ENCODE data around the gene TLR7. TPM values are rescaled to one million over a fixed set of nuclear protein-coding genes. Genes with fewer than 3 reads are reported as not detected.

The TLR7 gene
- total and polyA plus RNA-seq, 2 donors from 2014 or later = 0.52 to 1.7 TPM

GRCh38 chrX:12896935-12897334 is 30.1 kb downstream of the TLR7 start:
- DNase-seq = no peak
- no peak for FAIRE-seq

GRCh38 chrX:12898073-12898472 is 31.2 kb downstream of the TLR7 start:
- Histone ChIP-seq H3K36me3 (ENCODE audit: control insufficient read depth in 2 of 3, insufficient read depth in 3 of 3, low read length in 3 of 3) (no peaks in the 10 kb centered on the region), H3K4me1 (ENCODE audit: control insufficient read depth in 2 of 3, insufficient read depth in 2 of 3, low read depth in 1 of 3, low read length in 3 of 3) (no peaks in the 10 kb centered on the region), H3K4me3 (ENCODE audit: low read length in 3 of 3) (no peak overlapping the region), H3K9ac (ENCODE audit: low read length in 3 of 3) (no peak overlapping the region), H3K27ac (ENCODE audit: low read depth in 2 of 2, low read length in 2 of 2) (no peak overlapping the region), H3K27me3 (ENCODE audit: control insufficient read depth, insufficient read depth, low read length) (no peaks in the 10 kb centered on the region), H3K9me3 (ENCODE audit: control insufficient read depth in 2 of 3, insufficient read depth in 1 of 3, low read length in 3 of 3) (no peaks in the 10 kb centered on the region)
- no peak for FAIRE-seq
- TF ChIP-seq CTCF (IDR thresholded peaks at IDR 0.05; ENCODE audit: borderline replicate concordance, extremely low read depth, insufficient read depth) = no peak
- no peak for DNase-seq
- intact Hi-C loops (cut with DNase I) = loop anchor here (10.0 kb wide), 1 partner anchor 83 kb away; no protein-coding TSS in a partner anchor

More at GRCh38 chrX:12896935-12897334, 30.1 kb downstream of the TLR7 start:
- H3K27me3 ChIP-seq (ENCODE audit: control insufficient read depth, insufficient read depth, low read length) = no peaks in the 10 kb centered on the region
- H3K9ac ChIP-seq (ENCODE audit: low read length in 3 of 3) = no peak overlapping the region
- intact Hi-C loops (cut with DNase I) = loop anchor here (10.0 kb wide), 1 partner anchor 82 kb away; no protein-coding TSS in a partner anchor
- no peak for TF ChIP-seq CTCF (IDR thresholded peaks at IDR 0.05; ENCODE audit: borderline replicate concordance, extremely low read depth, insufficient read depth)
- no peaks in the 10 kb centered on the region for H3K9me3 ChIP-seq (ENCODE audit: control insufficient read depth in 2 of 3, insufficient read depth in 1 of 3, low read length in 3 of 3)
- no peak overlapping the region for H3K4me3 ChIP-seq (ENCODE audit: low read length in 3 of 3)
- no peaks in the 10 kb centered on the region for H3K36me3 ChIP-seq (ENCODE audit: control insufficient read depth in 2 of 3, insufficient read depth in 3 of 3, low read length in 3 of 3)
- no peaks in the 10 kb centered on the region for H3K4me1 ChIP-seq (ENCODE audit: control insufficient read depth in 2 of 3, insufficient read depth in 2 of 3, low read depth in 1 of 3, low read length in 3 of 3)
- no peak overlapping the region for H3K27ac ChIP-seq (ENCODE audit: low read depth in 2 of 2, low read length in 2 of 2)

GRCh38 chrX:12899506-12899905 is 32.6 kb downstream of the TLR7 start:
- FAIRE-seq (no peak), DNase-seq (no peak)
- Histone ChIP-seq H3K36me3 (ENCODE audit: control insufficient read depth in 2 of 3, insufficient read depth in 3 of 3, low read length in 3 of 3) (no peaks in the 10 kb centered on the region), H3K9ac (ENCODE audit: low read length in 3 of 3) (no peak overlapping the region), H3K4me1 (ENCODE audit: control insufficient read depth in 2 of 3, insufficient read depth in 2 of 3, low read depth in 1 of 3, low read length in 3 of 3) (no peaks in the 10 kb centered on the region), H3K27ac (ENCODE audit: low read depth in 2 of 2, low read length in 2 of 2) (no peak overlapping the region), H3K4me3 (ENCODE audit: low read length in 3 of 3) (no peak overlapping the region), H3K27me3 (ENCODE audit: control insufficient read depth, insufficient read depth, low read length) (no peaks in the 10 kb centered on the region), H3K9me3 (ENCODE audit: control insufficient read depth in 2 of 3, insufficient read depth in 1 of 3, low read length in 3 of 3) (no peaks in the 10 kb centered on the region)
- no peak for TF ChIP-seq CTCF (IDR thresholded peaks at IDR 0.05; ENCODE audit: borderline replicate concordance, extremely low read depth, insufficient read depth)
- intact Hi-C loops (cut with DNase I) = loop anchor here (10.0 kb wide), 1 partner anchor 85 kb away; no protein-coding TSS in a partner anchor

- FAIRE-seq (peak; percentile 71), DNase-seq (peak; percentile 35 to 78 (median 46))
- H3K36me3 ChIP-seq (ENCODE audit: control insufficient read depth in 2 of 3, insufficient read depth in 3 of 3, low read length in 3 of 3) = no peaks in the 10 kb centered on the region
- H3K27ac ChIP-seq (ENCODE audit: low read depth in 2 of 2, low read length in 2 of 2) = no peak overlapping the region
- no peaks in the 10 kb centered on the region for H3K4me1 ChIP-seq (ENCODE audit: control insufficient read depth in 2 of 3, insufficient read depth in 2 of 3, low read depth in 1 of 3, low read length in 3 of 3)
- TF ChIP-seq CTCF (IDR thresholded peaks at IDR 0.05; ENCODE audit: borderline replicate concordance, extremely low read depth, insufficient read depth) = peak; percentile 58
- H3K4me3 ChIP-seq (ENCODE audit: low read length in 3 of 3) = no peak overlapping the region
- no peaks in the 10 kb centered on the region for H3K9me3 ChIP-seq (ENCODE audit: control insufficient read depth in 2 of 3, insufficient read depth in 1 of 3, low read length in 3 of 3)
- H3K27me3 ChIP-seq (ENCODE audit: control insufficient read depth, insufficient read depth, low read length) = no peaks in the 10 kb centered on the region
- H3K9ac ChIP-seq (ENCODE audit: low read length in 3 of 3) = no peak overlapping the region
- intact Hi-C loops (cut with DNase I) = no loop called here
Observed at GRCh38 chrX:12901486-12901885, 34.6 kb downstream of the TLR7 start.
